Karpas-422 (cell line): ENCODE data around the gene CXCL3. TPM values are rescaled to one million over a fixed set of nuclear protein-coding genes. Genes with fewer than 3 reads are reported as not detected.
"Not testable (repeated sequence)": the region's sequence is repeated elsewhere in the genome, so short reads cannot be mapped to it uniquely, and the experiment has no call there.

Experiments used
- DNase-seq: peaks from one replicate; pipeline ENCODE4 v3.0.0-alpha.2; 2015
- H2AFZ ChIP-seq: fragments of 200-600 bp; sonication (generic); 2 replicates; pipeline ENCODE4 v1.6.1; 2014; ENCODE audit warnings: antibody characterized with exemption, low read length, mixed read lengths
- H3K27ac ChIP-seq: fragments of 200-600 bp; sonication (generic); 2 replicates; pipeline ENCODE4 v1.5.1; 2014; ENCODE audit warnings: mild to moderate bottlenecking, low read length, moderate library complexity
- H3K27me3 ChIP-seq: fragments of 200-600 bp; sonication (generic); 2 replicates; pipeline ENCODE4 v1.6.1; 2014; ENCODE audit warnings: low read length, mixed read lengths
- H3K36me3 ChIP-seq: fragments of 200-600 bp; sonication (generic); 2 replicates; pipeline ENCODE4 v1.6.1; 2014; ENCODE audit warnings: low read length, mixed read lengths; ENCODE audit not compliant: insufficient read depth
- H3K4me1 ChIP-seq: fragments of 200-600 bp; sonication (generic); 2 replicates; pipeline ENCODE4 v1.6.1; 2014; ENCODE audit warnings: mild to moderate bottlenecking, low read length, mixed read lengths
- H3K4me2 ChIP-seq: fragments of 200-600 bp; sonication (generic); 2 replicates; pipeline ENCODE4 v1.6.1; 2014; ENCODE audit warnings: low read length, low read depth, mild to moderate bottlenecking; ENCODE audit not compliant: poor library complexity, severe bottlenecking
- H3K4me3 ChIP-seq: fragments of 200-600 bp; sonication (generic); 2 replicates; pipeline ENCODE4 v1.5.1; 2014; ENCODE audit warnings: mild to moderate bottlenecking, antibody characterized with exemption, low read length, mixed read lengths
- H3K79me2 ChIP-seq: fragments of 200-600 bp; sonication (generic); 2 replicates; pipeline ENCODE4 v1.6.1; 2014; ENCODE audit warnings: mild to moderate bottlenecking, low read length, mixed read lengths
- H3K9ac ChIP-seq: fragments of 200-600 bp; sonication (generic); 2 replicates; pipeline ENCODE4 v1.6.0; 2014; ENCODE audit warnings: low read length
- H3K9me2 ChIP-seq: fragments of 200-600 bp; sonication (generic), shearing (Covaris generic); replicated peaks from 2 replicates; pipeline ENCODE4 v1.6.0; 2014; ENCODE audit warnings: mild to moderate bottlenecking, low read length, moderate library complexity; ENCODE audit not compliant: insufficient read depth
- H3K9me3 ChIP-seq: fragments of 300-700, 200-600 bp; sonication (generic); 2 replicates; pipeline ENCODE4 v1.6.1; 2014; ENCODE audit warnings: low read length, mixed read lengths
- H4K20me1 ChIP-seq: fragments of 200-600 bp; sonication (generic); 2 replicates; pipeline ENCODE4 v1.6.1; 2014; ENCODE audit warnings: mild to moderate bottlenecking, antibody characterized with exemption, low read length, low read depth; ENCODE audit not compliant: insufficient read depth
- total RNA-seq: library from RNA; depleted of rRNA; stranded (reverse); fragments of >200 nt; shearing (Covaris generic); gene quantifications from 2 replicates; pipeline ENCODE4 v1.2.3, GENCODE V29; 2014; ENCODE audit warnings: low replicate concordance; rRNA removed

CXCL3 gene
- not detected in 2 replicates for total RNA-seq

DNA sequence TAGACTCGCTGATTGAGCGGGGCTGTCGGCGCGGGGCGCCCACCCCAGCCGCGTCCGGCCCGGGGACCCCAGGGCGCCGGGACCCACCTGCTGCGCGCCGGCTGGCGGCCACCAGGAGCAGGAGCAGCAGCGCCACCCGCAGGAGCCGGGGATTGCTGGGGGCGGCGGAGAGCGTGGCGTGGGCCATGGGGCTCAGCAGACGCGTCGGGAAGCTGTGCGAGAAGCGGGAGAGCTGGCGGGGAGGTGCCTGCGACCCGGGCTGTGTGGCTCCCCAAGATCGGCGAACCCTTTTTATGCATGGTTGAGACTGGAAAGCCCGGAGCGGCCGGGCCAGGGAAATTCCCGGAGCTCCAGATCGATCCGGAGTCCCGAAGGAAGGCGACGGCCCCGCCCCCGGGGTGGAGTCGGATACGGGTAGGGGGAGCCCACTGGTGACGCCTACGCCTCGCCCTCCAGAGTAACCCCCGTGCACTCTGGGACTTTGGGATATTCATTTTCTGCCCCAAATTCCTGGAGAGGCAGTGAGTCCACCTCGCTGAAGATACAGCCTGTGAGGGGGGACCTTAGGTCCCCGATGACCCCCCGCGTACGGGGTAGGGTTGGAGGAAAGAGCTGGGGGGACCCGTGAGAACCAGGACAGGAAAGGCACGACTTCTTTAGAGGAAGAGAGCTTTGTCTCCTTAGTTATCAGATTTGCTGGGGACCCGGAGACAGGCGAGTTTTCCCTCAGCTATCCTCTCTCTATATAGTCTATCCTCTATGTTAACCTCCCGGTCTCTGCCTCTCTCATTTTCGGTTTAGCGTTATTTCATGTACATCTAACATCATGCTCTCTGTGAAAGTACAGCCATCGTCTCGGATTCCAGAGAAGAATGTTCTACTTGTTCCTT lies at the start of gene CXCL3:
Gene CXCL3 (minus strand): TSS at position 265 of the 890 bp plus-strand sequence. CDS start 78 bp downstream, at position 187.
- Histone ChIP-seq H3K9me2 (no peaks in the 10 kb centered on the region), H2AFZ (no peak within 1 kb of the TSS), H3K36me3 (no peaks in the 10 kb centered on the region), H3K9ac (no peak within 1 kb of the TSS), H3K4me2 (no peak within 1 kb of the TSS), H3K4me1 (no peaks in the 10 kb centered on the region), H3K9me3 (no peaks in the 10 kb centered on the region), H3K79me2 (no peaks in the 10 kb centered on the region), H3K4me3 (no peak within 1 kb of the TSS), H4K20me1 (no peaks in the 10 kb centered on the region), H3K27me3 (no peaks in the 10 kb centered on the region), H3K27ac (no peak within 1 kb of the TSS)
- no peak for DNase-seq

GRCh38 chr4:74087481-74087880 lies 49.0 kb upstream of the CXCL3 start:
- H3K4me3 ChIP-seq = no peak overlapping the region
- H3K9me3 ChIP-seq = no peaks in the 10 kb centered on the region
- no peaks in the 10 kb centered on the region for H3K9me2 ChIP-seq
- no peak overlapping the region for H3K4me2 ChIP-seq
- no peak overlapping the region for H3K27ac ChIP-seq
- H2AFZ ChIP-seq = no peak overlapping the region
- H3K9ac ChIP-seq = no peak overlapping the region
- no peaks in the 10 kb centered on the region for H3K4me1 ChIP-seq
- H3K79me2 ChIP-seq = no peaks in the 10 kb centered on the region
- no peaks in the 10 kb centered on the region for H4K20me1 ChIP-seq
- H3K36me3 ChIP-seq = no peaks in the 10 kb centered on the region
- DNase-seq = no peak
- H3K27me3 ChIP-seq = no peaks in the 10 kb centered on the region

DNA sequence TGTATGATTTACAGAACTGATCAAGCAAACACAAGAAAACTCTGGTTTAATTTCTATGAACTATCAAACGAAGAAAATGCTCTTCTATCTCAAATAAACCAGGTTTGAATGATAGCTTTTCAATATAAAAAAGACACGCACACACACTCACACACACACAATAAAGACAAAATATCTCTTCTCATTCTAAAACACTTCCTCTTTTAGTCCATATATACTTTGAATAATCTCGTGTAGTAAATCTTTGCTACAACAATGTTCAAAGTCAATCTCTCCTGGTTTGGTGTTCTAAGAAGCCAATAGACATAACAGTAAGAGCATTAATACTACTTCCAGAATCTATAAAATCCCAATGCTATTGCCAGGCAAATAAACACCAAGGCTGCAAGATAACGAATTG lies 47.2 kb upstream of the CXCL3 start:
- H3K4me2 ChIP-seq = no peak overlapping the region

DNA sequence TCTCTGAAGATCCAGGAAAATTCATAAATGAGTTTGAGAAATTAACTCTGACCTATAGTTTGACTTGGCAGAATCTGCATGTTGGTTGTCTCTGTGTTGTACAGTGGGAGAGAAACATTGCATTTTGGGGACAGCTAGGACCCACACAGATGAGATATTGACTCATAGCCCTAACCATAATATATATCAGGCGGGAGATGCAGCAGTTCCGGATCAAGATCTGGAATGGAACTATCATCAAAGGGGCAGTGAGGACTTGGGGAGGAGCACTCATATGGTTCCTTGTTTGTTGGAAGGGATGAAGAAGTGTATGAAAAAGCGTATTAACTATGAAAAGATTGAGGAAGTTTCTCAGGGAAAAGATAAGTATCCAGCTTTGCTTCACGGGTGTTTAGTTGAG lies 46.5 kb upstream of the CXCL3 start:
- Histone ChIP-seq H3K27ac (no peak overlapping the region), H3K27me3 (no peaks in the 10 kb centered on the region), H3K4me1 (no peaks in the 10 kb centered on the region), H3K36me3 (no peaks in the 10 kb centered on the region), H3K9ac (no peak overlapping the region), H3K79me2 (no peaks in the 10 kb centered on the region), H3K9me2 (no peaks in the 10 kb centered on the region), H3K4me3 (no peak overlapping the region), H3K4me2 (no peak overlapping the region), H4K20me1 (no peaks in the 10 kb centered on the region), H3K9me3 (no peaks in the 10 kb centered on the region), H2AFZ (no peak overlapping the region)
- DNase-seq = no peak

More for the DNA sequence above, 47.2 kb upstream of the CXCL3 start:
- Histone ChIP-seq H3K79me2 (no peaks in the 10 kb centered on the region), H3K27me3 (no peaks in the 10 kb centered on the region), H3K9ac (no peak overlapping the region), H3K27ac (no peak overlapping the region), H4K20me1 (no peaks in the 10 kb centered on the region), H3K9me2 (no peaks in the 10 kb centered on the region), H3K4me1 (no peaks in the 10 kb centered on the region), H3K4me3 (no peak overlapping the region), H3K36me3 (no peaks in the 10 kb centered on the region), H2AFZ (no peak overlapping the region), H3K9me3 (no peaks in the 10 kb centered on the region)
- DNase-seq = no peak

DNA sequence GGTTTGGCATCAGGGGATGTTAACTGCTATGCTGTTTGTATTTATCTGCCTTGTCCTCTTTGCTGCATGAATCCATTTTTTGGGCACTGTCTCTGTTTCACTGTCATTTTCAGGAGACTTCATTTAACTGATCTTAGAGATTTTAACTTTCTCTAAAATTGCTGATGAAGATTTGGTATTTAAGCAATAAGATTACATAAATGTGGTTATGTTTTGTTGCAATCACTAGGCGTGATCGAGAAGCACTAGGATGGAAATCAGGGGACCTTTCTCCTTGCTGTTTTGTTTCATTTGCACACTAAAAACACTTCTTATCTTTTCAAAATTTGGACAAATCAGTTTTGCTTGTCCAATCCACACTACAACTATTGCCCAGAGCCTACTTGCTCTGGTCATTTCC lies 45.1 kb upstream of the CXCL3 start:
- Histone ChIP-seq H3K4me2 (no peak overlapping the region), H3K27ac (no peak overlapping the region), H3K4me1 (no peaks in the 10 kb centered on the region), H2AFZ (no peak overlapping the region), H3K4me3 (no peak overlapping the region), H3K27me3 (no peaks in the 10 kb centered on the region), H3K36me3 (no peaks in the 10 kb centered on the region), H3K9me3 (no peaks in the 10 kb centered on the region), H3K79me2 (no peaks in the 10 kb centered on the region), H3K9ac (no peak overlapping the region), H4K20me1 (no peaks in the 10 kb centered on the region), H3K9me2 (no peaks in the 10 kb centered on the region)
- no peak for DNase-seq

- H3K9me3 ChIP-seq = no peaks in the 10 kb centered on the region
- no peaks in the 10 kb centered on the region for H4K20me1 ChIP-seq
- no peaks in the 10 kb centered on the region for H3K79me2 ChIP-seq
- no peak overlapping the region for H3K4me3 ChIP-seq
- no peaks in the 10 kb centered on the region for H3K4me1 ChIP-seq
- H3K27me3 ChIP-seq = no peaks in the 10 kb centered on the region
- DNase-seq = no peak
- H3K9me2 ChIP-seq = no peaks in the 10 kb centered on the region
- no peak overlapping the region for H3K27ac ChIP-seq
- no peaks in the 10 kb centered on the region for H3K36me3 ChIP-seq
- H3K4me2 ChIP-seq = no peak overlapping the region
- H2AFZ ChIP-seq = no peak overlapping the region
- H3K9ac ChIP-seq = no peak overlapping the region
Observed at GRCh38 chr4:74081035-74081434, 42.5 kb upstream of the CXCL3 start.

DNA sequence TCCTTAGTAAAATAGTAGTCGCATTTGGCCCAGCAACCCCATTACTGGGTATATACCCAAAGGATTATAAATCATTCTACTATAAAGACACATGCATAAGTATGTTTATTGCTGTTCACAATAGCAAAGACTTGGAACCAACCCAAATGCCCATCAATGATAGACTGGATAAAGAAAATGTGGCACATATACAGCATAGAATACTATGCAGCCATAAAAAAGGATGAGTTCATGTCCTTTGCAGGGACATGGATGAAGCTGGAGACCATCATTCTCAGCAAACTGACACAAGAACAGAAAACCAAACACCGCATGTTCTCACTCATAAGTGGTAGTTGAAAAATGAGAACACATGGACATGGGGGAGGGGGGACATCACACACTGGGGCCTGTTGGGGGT lies 41.9 kb upstream of the CXCL3 start:
- not testable (repeated sequence) for H3K27ac ChIP-seq, DNase-seq, H3K9ac ChIP-seq, H3K9me3 ChIP-seq, H3K4me2 ChIP-seq, H4K20me1 ChIP-seq, H3K79me2 ChIP-seq, H3K9me2 ChIP-seq, H3K36me3 ChIP-seq, H3K27me3 ChIP-seq, H2AFZ ChIP-seq, H3K4me1 ChIP-seq, H3K4me3 ChIP-seq

DNA sequence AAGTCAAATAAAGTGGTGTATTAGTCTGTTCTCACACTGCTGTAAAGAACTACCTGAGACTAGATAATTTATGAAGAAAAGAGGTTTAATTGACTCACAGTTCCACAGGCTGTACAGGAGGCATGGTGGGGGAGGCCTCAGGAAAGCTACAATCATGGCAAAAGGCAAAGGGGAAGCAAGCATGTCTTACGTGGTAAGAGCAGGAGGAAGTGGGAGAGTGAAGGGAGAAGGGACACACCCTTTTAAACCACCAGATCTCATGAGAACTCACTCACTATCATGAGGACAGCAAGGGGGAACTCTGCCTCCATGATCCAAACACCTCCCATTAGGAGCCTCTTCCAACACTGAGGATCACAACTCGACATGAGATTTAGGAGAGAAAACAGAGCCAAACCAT lies 40.5 kb upstream of the CXCL3 start:
- not testable (repeated sequence) for H3K4me2 ChIP-seq, H3K9me3 ChIP-seq, H2AFZ ChIP-seq

More for the DNA sequence above, 40.5 kb upstream of the CXCL3 start:
- not testable (repeated sequence) for H3K36me3 ChIP-seq, H3K9ac ChIP-seq, DNase-seq, H3K27ac ChIP-seq, H3K4me3 ChIP-seq, H4K20me1 ChIP-seq, H3K4me1 ChIP-seq, H3K27me3 ChIP-seq, H3K9me2 ChIP-seq, H3K79me2 ChIP-seq
